Measurements from ENCODE around the gene SPI1. TPM values are rescaled to one million over a fixed set of nuclear protein-coding genes. Genes with fewer than 3 reads are reported as not detected.

Gene SPI1
- total RNA-seq, 6 donors from 2014 or later, result 52.8 to 275 (median 179) TPM

DNA sequence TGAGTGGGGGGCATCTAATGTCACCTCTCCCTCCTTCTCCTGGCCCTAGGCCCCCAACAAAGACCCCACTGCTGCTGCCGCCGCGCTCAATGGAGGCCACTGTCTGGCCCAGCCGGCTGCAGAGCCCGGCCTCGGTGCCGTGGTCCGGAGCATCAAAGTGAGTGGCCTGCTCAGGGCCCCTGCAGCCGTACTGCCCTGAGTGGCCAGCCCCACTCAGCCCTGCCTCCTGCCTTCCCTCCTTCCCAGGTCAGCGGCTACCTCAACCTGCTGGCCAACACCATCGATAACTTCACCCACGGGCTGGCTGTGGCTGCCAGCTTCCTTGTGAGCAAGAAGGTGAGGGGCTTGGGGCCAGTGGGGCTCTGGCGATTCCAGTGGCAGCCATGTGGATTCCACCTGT, 35.0 kb upstream of the SPI1 start:
- ATAC-seq (ENCODE audit: low FRiP score in 2 of 2) (no peak), DNase-seq (peak in 1 of 2 donors; percentile 64)
- H3K27me3 ChIP-seq, result no peaks in the 10 kb centered on the region
- TF ChIP-seq EP300 (IDR thresholded peaks at IDR 0.05) (no peak), POLR2AphosphoS5 (IDR thresholded peaks at IDR 0.05) (no peak), POLR2A (IDR thresholded peaks at IDR 0.05) (no peak)
- TF ChIP-seq, protein P1, sequence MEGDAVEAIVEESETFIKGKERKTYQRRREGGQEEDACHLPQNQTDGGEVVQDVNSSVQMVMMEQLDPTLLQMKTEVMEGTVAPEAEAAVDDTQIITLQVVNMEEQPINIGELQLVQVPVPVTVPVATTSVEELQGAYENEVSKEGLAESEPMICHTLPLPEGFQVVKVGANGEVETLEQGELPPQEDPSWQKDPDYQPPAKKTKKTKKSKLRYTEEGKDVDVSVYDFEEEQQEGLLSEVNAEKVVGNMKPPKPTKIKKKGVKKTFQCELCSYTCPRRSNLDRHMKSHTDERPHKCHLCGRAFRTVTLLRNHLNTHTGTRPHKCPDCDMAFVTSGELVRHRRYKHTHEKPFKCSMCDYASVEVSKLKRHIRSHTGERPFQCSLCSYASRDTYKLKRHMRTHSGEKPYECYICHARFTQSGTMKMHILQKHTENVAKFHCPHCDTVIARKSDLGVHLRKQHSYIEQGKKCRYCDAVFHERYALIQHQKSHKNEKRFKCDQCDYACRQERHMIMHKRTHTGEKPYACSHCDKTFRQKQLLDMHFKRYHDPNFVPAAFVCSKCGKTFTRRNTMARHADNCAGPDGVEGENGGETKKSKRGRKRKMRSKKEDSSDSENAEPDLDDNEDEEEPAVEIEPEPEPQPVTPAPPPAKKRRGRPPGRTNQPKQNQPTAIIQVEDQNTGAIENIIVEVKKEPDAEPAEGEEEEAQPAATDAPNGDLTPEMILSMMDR (IDR thresholded peaks at IDR 0.05), result no peak
- H3K36me3 ChIP-seq, result peaks cover 0 to 78% (median 41%) of the 10 kb centered on the region in 4 donors
- H3K4me3 ChIP-seq, result no peak overlapping the region
- H3K9me3 ChIP-seq, result no peaks in the 10 kb centered on the region
- H3K4me1 ChIP-seq, result peaks cover 42 to 71% (median 51%) of the 10 kb centered on the region in 4 donors
- 82 to 86% methylated on average over 8 to 13 of the region's 13 CpGs for WGBS, 2 donors
- peak overlapping the region; percentile 40 to 79 (median 58) for H3K27ac ChIP-seq

DNA sequence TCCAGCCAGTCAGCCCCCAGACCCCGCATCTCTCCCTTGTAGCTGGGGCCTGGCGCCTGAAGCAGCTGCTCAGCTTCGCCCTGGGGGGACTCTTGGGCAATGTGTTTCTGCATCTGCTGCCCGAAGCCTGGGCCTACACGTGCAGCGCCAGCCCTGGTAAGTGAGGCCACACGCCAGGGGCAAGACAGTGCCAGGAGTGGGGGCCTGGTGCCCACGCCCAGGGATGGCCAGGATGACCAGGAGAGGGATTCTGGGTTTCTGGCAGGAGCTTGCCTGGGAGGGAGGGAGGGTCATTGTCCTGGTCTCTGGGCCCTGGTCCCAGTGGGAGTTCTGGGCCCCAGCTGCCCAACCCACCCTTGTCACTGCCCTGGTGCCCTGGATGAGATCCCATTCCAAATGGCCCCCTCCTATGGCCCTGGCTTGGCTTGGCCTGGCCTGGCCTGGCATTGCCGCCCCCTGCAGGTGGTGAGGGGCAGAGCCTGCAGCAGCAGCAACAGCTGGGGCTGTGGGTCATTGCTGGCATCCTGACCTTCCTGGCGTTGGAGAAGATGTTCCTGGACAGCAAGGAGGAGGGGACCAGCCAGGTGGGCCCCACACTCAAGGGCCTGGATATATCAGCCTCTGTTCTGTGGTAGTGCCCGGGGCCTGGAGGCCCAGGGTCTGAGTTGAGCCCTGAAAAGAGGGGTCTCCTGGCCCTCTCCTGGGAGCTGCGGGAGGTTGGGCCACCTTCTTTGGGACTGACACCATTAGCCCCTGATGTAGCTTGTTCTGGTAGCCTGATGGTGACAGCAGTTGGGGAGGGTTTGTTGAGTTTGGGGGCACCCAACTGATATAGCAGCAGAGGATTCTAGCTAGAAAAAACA, 33.8 kb upstream of the SPI1 start:
- peaks cover 47 to 66% (median 57%) of the 10 kb centered on the region in 4 donors for H3K4me1 ChIP-seq
- H3K27ac ChIP-seq, result peak overlapping the region; percentile 27 to 94 (median 35)
- ATAC-seq (ENCODE audit: low FRiP score in 2 of 2), result no peak
- no peaks in the 10 kb centered on the region for H3K9me3 ChIP-seq
- peaks cover 0 to 66% (median 32%) of the 10 kb centered on the region in 4 donors for H3K36me3 ChIP-seq
- no peak overlapping the region for H3K4me3 ChIP-seq
- WGBS, 2 donors, result 71% methylated on average over 12 of the region's 12 CpGs; no CpG with 5 or more reads in 1 of the 2 donors
- no peaks in the 10 kb centered on the region for H3K27me3 ChIP-seq
- TF ChIP-seq, protein P1 (IDR thresholded peaks at IDR 0.05), result peak; percentile 59 to 80 (median 78)
- no peak for TF ChIP-seq POLR2A (IDR thresholded peaks at IDR 0.05)
- DNase-seq, result peak; percentile 60 to 90

DNA sequence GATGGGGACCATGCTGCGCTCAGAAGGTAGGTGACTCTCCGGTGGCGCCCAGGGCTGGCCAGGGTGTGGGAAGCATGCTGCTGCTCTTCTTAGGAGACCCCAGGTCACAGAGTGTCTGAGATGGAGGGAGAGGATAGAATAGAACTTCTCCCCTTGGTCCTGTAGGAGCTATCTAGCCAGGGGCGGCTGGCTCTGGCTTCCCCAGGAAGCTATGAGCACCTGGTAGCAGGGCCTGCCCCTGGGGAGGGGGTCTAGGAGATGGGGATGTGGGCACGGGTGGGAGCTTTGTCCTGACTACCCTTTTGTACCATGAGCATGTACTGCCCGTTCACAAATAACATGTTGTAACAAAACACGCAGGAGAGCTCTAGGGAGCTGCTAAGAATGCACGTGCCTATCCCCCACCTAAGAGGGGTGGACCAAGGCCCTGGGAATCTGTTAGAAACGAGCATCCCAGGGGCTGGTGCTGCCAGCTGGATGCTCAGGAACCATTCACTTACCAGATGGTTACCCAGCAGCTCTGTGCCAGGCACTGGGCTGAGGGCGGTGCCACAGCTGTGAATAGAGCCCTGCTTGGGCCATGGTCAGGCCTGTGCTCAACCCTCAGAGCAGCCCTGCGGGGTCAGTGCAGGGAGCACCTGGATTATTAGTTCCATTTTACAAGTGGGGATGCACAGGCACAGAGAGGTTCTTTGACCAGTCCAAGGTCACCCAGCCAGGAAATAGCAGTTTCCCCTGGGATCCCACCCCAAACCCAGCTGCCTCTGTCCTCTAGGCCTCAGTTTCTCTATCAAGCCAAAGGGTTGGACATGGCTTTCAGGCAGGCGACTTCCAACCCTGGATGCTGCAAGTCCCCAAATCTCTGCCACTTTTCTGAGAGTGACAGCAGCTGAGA, 32.3 kb upstream of the SPI1 start:
- H3K36me3 ChIP-seq, result peaks cover 0 to 56% (median 29%) of the 10 kb centered on the region in 4 donors
- H3K9me3 ChIP-seq, result no peaks in the 10 kb centered on the region
- H3K27me3 ChIP-seq, result no peaks in the 10 kb centered on the region
- WGBS, 2 donors, result 83 to 88% methylated on average over 4 to 12 of the region's 12 CpGs
- TF ChIP-seq POLR2AphosphoS5 (IDR thresholded peaks at IDR 0.05) (no peak), EP300 (IDR thresholded peaks at IDR 0.05) (no peak), POLR2A (IDR thresholded peaks at IDR 0.05) (no peak)
- TF ChIP-seq, protein P1 (IDR thresholded peaks at IDR 0.05), result no peak
- peak overlapping the region in 1 of 4 donors; percentile 65 for H3K4me3 ChIP-seq
- DNase-seq, result no peak
- peaks cover 43 to 57% (median 52%) of the 10 kb centered on the region in 4 donors for H3K4me1 ChIP-seq
- peak overlapping the region; percentile 93 to 95 (median 94) for H3K27ac ChIP-seq
- ATAC-seq (ENCODE audit: low FRiP score in 2 of 2), result no peak

DNA sequence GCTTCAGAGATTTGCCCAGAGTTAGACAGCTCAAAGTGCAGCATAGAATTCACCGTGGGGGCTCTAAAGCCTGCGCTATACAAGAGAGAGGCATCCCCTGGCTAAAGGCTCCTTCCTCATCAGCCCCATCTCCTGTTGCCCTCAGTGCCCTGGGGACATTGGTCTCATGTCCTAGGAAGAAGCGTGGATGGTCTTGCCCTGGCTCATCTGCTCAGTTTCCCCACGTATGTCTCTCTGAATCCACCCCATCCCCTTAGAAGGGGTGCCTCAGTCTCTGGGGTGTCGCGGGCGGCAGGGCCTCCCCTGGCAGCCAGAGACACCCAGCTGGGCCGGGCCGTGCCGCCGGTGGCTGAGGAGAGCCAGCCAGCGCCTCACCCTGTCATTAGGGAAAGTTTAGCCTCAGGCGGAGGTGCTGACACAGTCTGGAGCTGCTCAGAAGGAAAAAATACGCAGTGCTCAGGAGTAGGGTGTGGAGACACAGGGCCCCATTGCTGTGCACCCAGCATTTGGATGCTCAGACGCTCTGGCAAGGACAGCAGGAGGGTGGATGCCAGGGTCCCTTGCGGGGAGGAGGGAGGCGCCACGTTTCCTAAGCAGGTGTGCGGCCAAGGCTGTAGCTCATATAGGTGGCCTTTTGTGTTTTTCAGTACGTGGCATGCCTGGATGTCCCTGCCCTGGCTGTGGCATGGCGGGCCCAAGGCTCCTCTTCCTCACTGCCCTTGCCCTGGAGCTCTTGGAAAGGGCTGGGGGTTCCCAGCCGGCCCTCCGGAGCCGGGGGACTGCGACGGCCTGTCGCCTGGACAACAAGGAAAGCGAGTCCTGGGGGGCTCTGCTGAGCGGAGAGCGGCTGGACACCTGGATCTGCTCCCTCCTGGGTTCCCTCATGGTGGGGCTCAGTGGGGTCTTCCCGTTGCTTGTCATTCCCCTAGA, 31.4 kb upstream of the SPI1 start:
- no peaks in the 10 kb centered on the region for H3K27me3 ChIP-seq
- TF ChIP-seq POLR2AphosphoS5 (IDR thresholded peaks at IDR 0.05) (no peak), EP300 (IDR thresholded peaks at IDR 0.05) (no peak), POLR2A (IDR thresholded peaks at IDR 0.05) (no peak)
- TF ChIP-seq, protein P1 (IDR thresholded peaks at IDR 0.05), result no peak
- H3K27ac ChIP-seq, result peak overlapping the region; percentile 93 to 95 (median 94)
- H3K4me3 ChIP-seq, result peak overlapping the region; percentile 1 to 90 (median 62)
- DNase-seq (peak in 1 of 2 donors; percentile 79), ATAC-seq (ENCODE audit: low FRiP score in 2 of 2) (no peak)
- WGBS, 2 donors, result 81 to 89% methylated on average over 19 to 26 of the region's 31 CpGs
- H3K9me3 ChIP-seq, result no peaks in the 10 kb centered on the region
- peaks cover 0 to 47% (median 21%) of the 10 kb centered on the region in 4 donors for H3K36me3 ChIP-seq
- H3K4me1 ChIP-seq, result peaks cover 36 to 48% (median 45%) of the 10 kb centered on the region in 4 donors

All from upper lobe of left lung (tissue), 6 donors.